Temporal lobe (tissue), 2 donors: ENCODE results near the gene AK4. TPM values are rescaled to one million over a fixed set of nuclear protein-coding genes. Genes with fewer than 3 reads are reported as not detected.

Experiments
- small RNA-seq: library from RNA; depleted of rRNA; stranded (forward); fragments of <200 nt; gene quantifications from one replicate; pipeline ENCODE3, GENCODE V24; 2014; ENCODE audit warnings: low replicate concordance
- total RNA-seq: library from RNA; depleted of rRNA; stranded (reverse); fragments of >200 nt; gene quantifications from one replicate; pipeline ENCODE4 v1.2.3, GENCODE V29; 2014

The AK4 gene
- total RNA-seq, 1 donor from 2014 or later = 16.0 TPM

Small RNAs within 50 kb of the gene (small RNA-seq; reads per million reads assigned to genes)
- not detected for gene RPS29P7

Other genes starting within 250 kb of the AK4 start
- gene JAK1, start 181.7 kb upstream of the AK4 start, total RNA-seq = 51.1 TPM
- gene DNAJC6, start 161.3 kb downstream of the AK4 start, total RNA-seq = 123 TPM